ENCODE data around the gene ADAM8.

- TF ChIP-seq EP300 (IDR thresholded peaks at IDR 0.05; ENCODE audit: borderline replicate concordance): no peak
- no peak for TF ChIP-seq YY1 (IDR thresholded peaks at IDR 0.05; ENCODE audit: low read depth)
Observed at GRCh38 chr10:133310399-133310755, 33.7 kb upstream of the ADAM8 start.

Measured in Ishikawa (cell line).